Astrocyte (in vitro differentiated cells and primary cell): ENCODE data around the gene MCTP1. TPM values are rescaled to one million over a fixed set of nuclear protein-coding genes. Genes with fewer than 3 reads are reported as not detected.

ENCODE experiments used
- DNase-seq: peaks from one replicate; pipeline ENCODE4 v3.0.0-alpha.2; 2010; ENCODE audit warnings: low read depth
- FAIRE-seq: peaks from 2 replicates; lab custom pipeline; 2011; peaks lifted over from hg19 to GRCh38; lab: Jason Lieb, UNC
- H2AFZ ChIP-seq: 2 replicates; pipeline ENCODE4 v1.6.0; 2012; ENCODE audit warnings: low read depth, low read length, inconsistent platforms
- H3K27ac ChIP-seq: 2 replicates; pipeline ENCODE4 v1.5.1; 2011; ENCODE audit warnings: low read depth, low read length, inconsistent platforms
- H3K27me3 ChIP-seq: 2 replicates; pipeline ENCODE4 v1.6.0; 2011; ENCODE audit warnings: low read length, inconsistent platforms; ENCODE audit not compliant: insufficient read depth
- H3K36me3 ChIP-seq: 2 replicates; pipeline ENCODE4 v1.5.1; 2011; ENCODE audit warnings: low read length, inconsistent platforms; ENCODE audit not compliant: insufficient read depth
- H3K4me1 ChIP-seq: 2 replicates; pipeline ENCODE4 v1.5.1; 2011; ENCODE audit warnings: low read length, inconsistent platforms; ENCODE audit not compliant: insufficient read depth
- H3K4me2 ChIP-seq: 2 replicates; pipeline ENCODE4 v1.6.0; 2012; ENCODE audit warnings: low read length, inconsistent platforms
- H3K4me3 ChIP-seq: 2 replicates; pipeline ENCODE4 v1.5.1; 2011; ENCODE audit warnings: low read depth, mild to moderate bottlenecking, low read length, inconsistent platforms; ENCODE audit not compliant: insufficient read depth
- H3K79me2 ChIP-seq: 2 replicates; pipeline ENCODE4 v1.6.0; 2012; ENCODE audit warnings: mild to moderate bottlenecking, low read length, inconsistent platforms; ENCODE audit not compliant: insufficient read depth
- H3K9ac ChIP-seq: 2 replicates; pipeline ENCODE4 v1.6.0; 2012; ENCODE audit warnings: mild to moderate bottlenecking, low read length, inconsistent platforms
- H3K9me3 ChIP-seq: 2 replicates; pipeline ENCODE4 v1.5.1; 2012; ENCODE audit warnings: low read depth, mild to moderate bottlenecking, low read length, inconsistent platforms; ENCODE audit not compliant: insufficient read depth
- H4K20me1 ChIP-seq: 2 replicates; pipeline ENCODE4 v1.6.0; 2012; ENCODE audit warnings: low read length, inconsistent platforms; ENCODE audit not compliant: insufficient read depth
- H3K27ac Mint-ChIP-seq: one replicate; pipeline ENCODE4 v1.8.0; 2021; ENCODE audit warnings: mild to moderate bottlenecking, mixed read lengths; ENCODE audit not compliant: unreplicated experiment
- H3K27me3 Mint-ChIP-seq: one replicate; pipeline ENCODE4 v1.8.0; 2021; ENCODE audit warnings: low read depth, mixed read lengths; ENCODE audit not compliant: unreplicated experiment
- H3K36me3 Mint-ChIP-seq: one replicate; pipeline ENCODE4 v1.8.0; 2021; ENCODE audit warnings: low read depth, mixed read lengths; ENCODE audit not compliant: unreplicated experiment
- H3K4me1 Mint-ChIP-seq: one replicate; pipeline ENCODE4 v1.8.0; 2021; ENCODE audit warnings: low read depth, mixed read lengths; ENCODE audit not compliant: unreplicated experiment
- H3K4me3 Mint-ChIP-seq: one replicate; pipeline ENCODE4 v1.8.0; 2021; ENCODE audit warnings: mild to moderate bottlenecking, moderate library complexity, mixed read lengths; ENCODE audit not compliant: unreplicated experiment
- H3K9me3 Mint-ChIP-seq: one replicate; pipeline ENCODE4 v1.8.0; 2021; ENCODE audit warnings: mild to moderate bottlenecking, mixed read lengths; ENCODE audit not compliant: unreplicated experiment
- CTCF ChIP-seq: IDR thresholded peaks from 2 replicates; pipeline ENCODE4 v1.5.1; 2011; ENCODE audit warnings: low read depth, mild to moderate bottlenecking, inconsistent platforms, low read length, moderate library complexity; ENCODE audit not compliant: insufficient read depth
- EZH2 ChIP-seq: IDR thresholded peaks from 2 replicates; pipeline ENCODE4 v1.6.1; 2012; ENCODE audit warnings: mild to moderate bottlenecking, low read length, inconsistent platforms; ENCODE audit not compliant: insufficient read depth
- total RNA-seq: library from RNA; stranded (reverse); gene quantifications from 2 replicates; pipeline ENCODE4 v1.2.1, GENCODE V29; 2021

Gene MCTP1
- total RNA-seq, 1 donor from 2014 or later: 40.6 TPM

GRCh38 chr5:95100551-95100950 is 184.3 kb downstream of the MCTP1 start:
- TF ChIP-seq EZH2 (no peak), CTCF (no peak)
- Histone ChIP-seq H3K36me3 (no peaks in the 10 kb centered on the region), H3K27me3 (no peaks in the 10 kb centered on the region), H3K27ac (no peak overlapping the region), H2AFZ (no peak overlapping the region), H3K4me2 (no peak overlapping the region), H3K4me1 (no peaks in the 10 kb centered on the region), H3K9ac (no peak overlapping the region), H3K4me3 (no peak overlapping the region), H3K9me3 (no peaks in the 10 kb centered on the region), H4K20me1 (no peaks in the 10 kb centered on the region), H3K79me2 (no peaks in the 10 kb centered on the region)
- no peaks in the 10 kb centered on the region for H3K9me3 Mint-ChIP-seq
- no peak for FAIRE-seq
- H3K4me1 Mint-ChIP-seq: peaks cover 15% of the 10 kb centered on the region
- no peak overlapping the region for H3K27ac Mint-ChIP-seq
- no peak overlapping the region for H3K4me3 Mint-ChIP-seq
- DNase-seq: no peak
- no peaks in the 10 kb centered on the region for H3K36me3 Mint-ChIP-seq
- peaks cover 3% of the 10 kb centered on the region for H3K27me3 Mint-ChIP-seq

GRCh38 chr5:95098012-95098411 is 186.9 kb downstream of the MCTP1 start:
- Mint-ChIP-seq H3K27ac (no peak overlapping the region), H3K36me3 (no peaks in the 10 kb centered on the region), H3K4me3 (no peak overlapping the region), H3K27me3 (no peaks in the 10 kb centered on the region), H3K4me1 (peaks cover 15% of the 10 kb centered on the region), H3K9me3 (no peaks in the 10 kb centered on the region)
- no peak for FAIRE-seq
- Histone ChIP-seq H4K20me1 (no peaks in the 10 kb centered on the region), H3K9me3 (no peaks in the 10 kb centered on the region), H3K4me2 (no peak overlapping the region), H3K79me2 (no peaks in the 10 kb centered on the region), H3K36me3 (no peaks in the 10 kb centered on the region), H3K4me1 (no peaks in the 10 kb centered on the region), H3K9ac (no peak overlapping the region), H2AFZ (no peak overlapping the region), H3K4me3 (no peak overlapping the region), H3K27ac (no peak overlapping the region), H3K27me3 (no peaks in the 10 kb centered on the region)
- DNase-seq: no peak
- TF ChIP-seq EZH2: no peak
- TF ChIP-seq CTCF: no peak

- no peak for DNase-seq
- no peak for FAIRE-seq
- H3K4me3 ChIP-seq: no peak overlapping the region
- H3K27ac ChIP-seq: no peak overlapping the region
- no peaks in the 10 kb centered on the region for H3K4me1 Mint-ChIP-seq
- no peaks in the 10 kb centered on the region for H4K20me1 ChIP-seq
- H3K27me3 ChIP-seq: no peaks in the 10 kb centered on the region
- no peaks in the 10 kb centered on the region for H3K9me3 Mint-ChIP-seq
- no peaks in the 10 kb centered on the region for H3K4me1 ChIP-seq
- H3K79me2 ChIP-seq: no peaks in the 10 kb centered on the region
- no peak overlapping the region for H3K9ac ChIP-seq
- H3K4me3 Mint-ChIP-seq: no peak overlapping the region
- no peak overlapping the region for H3K27ac Mint-ChIP-seq
- TF ChIP-seq CTCF (no peak), EZH2 (no peak)
- peaks cover 4% of the 10 kb centered on the region for H3K36me3 Mint-ChIP-seq
- no peak overlapping the region for H3K4me2 ChIP-seq
- H2AFZ ChIP-seq: no peak overlapping the region
- H3K27me3 Mint-ChIP-seq: no peaks in the 10 kb centered on the region
- no peaks in the 10 kb centered on the region for H3K9me3 ChIP-seq
- no peaks in the 10 kb centered on the region for H3K36me3 ChIP-seq
Observed at GRCh38 chr5:95093211-95093610, 191.7 kb downstream of the MCTP1 start.
